Heart left ventricle (tissue), 16 donors: Measurements from ENCODE around the gene LHX2. TPM values are rescaled to one million over a fixed set of nuclear protein-coding genes. Genes with fewer than 3 reads are reported as not detected.

ENCODE experiments used
- ATAC-seq, 4 donors: fragments of 200-7000 bp; cut with Tn5 transposase; one replicate each; pipeline ENCODE4 v1.9.1; 2020 to 2022; ENCODE audit warnings: moderate library complexity in 4 of 4, mild to moderate bottlenecking in 3 of 4, moderate number of reproducible peaks in 1 of 4
- DNase-seq, 5 donors: peaks; one replicate each; pipeline ENCODE4 v3.0.0-alpha.2; 2020
- H3K27ac ChIP-seq, 12 donors: fragments of 200-600 bp; sonication (generic) in 4 of 12; one replicate each; pipeline versions ENCODE4 v1.5.0 to v1.8.0; 2016 to 2022; ENCODE audit warnings: mild to moderate bottlenecking in 2 of 12
- H3K27me3 ChIP-seq, 9 donors: fragments of 200-600 bp; sonication (generic) in 2 of 9; one replicate each; pipeline versions ENCODE4 v1.5.1 to v1.8.0; 2016 to 2022; ENCODE audit warnings: mild to moderate bottlenecking in 3 of 9
- H3K36me3 ChIP-seq, 9 donors: fragments of 200-600 bp; sonication (generic) in 2 of 9; one replicate each; pipeline versions ENCODE4 v1.5.0 to v1.8.0; 2018 to 2022; ENCODE audit warnings: mild to moderate bottlenecking in 2 of 9
- H3K4me1 ChIP-seq, 12 donors: fragments of 200-600 bp; sonication (generic) in 4 of 12; one replicate each; pipeline versions ENCODE4 v1.5.0 to v1.8.0; 2016 to 2022; ENCODE audit warnings: mild to moderate bottlenecking in 3 of 12
- H3K4me3 ChIP-seq, 12 donors: fragments of 200-600 bp; sonication (generic) in 4 of 12; one replicate each; pipeline versions ENCODE4 v1.5.0 to v1.8.0; 2017 to 2022; ENCODE audit warnings: mild to moderate bottlenecking in 9 of 12, moderate library complexity in 4 of 12
- H3K9me3 ChIP-seq, 12 donors: fragments of 200-600 bp; sonication (generic) in 4 of 12; one replicate each; pipeline versions ENCODE4 v1.5.0 to v1.8.0; 2016 to 2022; ENCODE audit warnings: mild to moderate bottlenecking in 1 of 12
- POLR2A ChIP-seq, 2 donors: fragments of 450-650 bp; IDR thresholded peaks; one replicate each; pipeline ENCODE4 v1.6.1; 2017; ENCODE audit warnings: antibody characterized with exemption in 2 of 2, mild to moderate bottlenecking in 2 of 2, moderate library complexity in 2 of 2
- WGBS, 4 donors: extraction: QIAGEN DNeasy Blood & Tissue Kit in 2 of 4; methylation state at CpG; one replicate each; pipeline versions ENCODE4 v1.1.5 to v1.1.7; 2013 to 2018; 5-methylcytosine and 5-hydroxymethylcytosine counted together
- intact Hi-C, 10 donors: fragments of 100-400 bp; cut with DNase I; formaldehyde crosslinking; loops; one replicate each; pipeline versions ENCODE4 v1.11.1 to v1.14.2; 2022
- polyA plus RNA-seq, 2 donors: library from polyadenylated mRNA; stranded (reverse); fragments of 200-250 nt; gene quantifications; one replicate each; pipeline ENCODE4 v1.2.3, GENCODE V29; 2013
- total RNA-seq, 9 donors: library from RNA; depleted of rRNA in 2 of 9; stranded (reverse); fragments of >200 nt in 2 of 9; fragmentation: NEBNext Ultra II Directional in 3 of 9; extraction: Animal tissue kit (Norgen Biotek cat#: 25700) in 3 of 9; gene quantifications; one replicate each; pipeline versions ENCODE4 v1.1.0 to v1.2.4, GENCODE V29; 2016 to 2023
- TF ChIP-seq, protein P1 (sequence below), 12 donors: fragments of 200-600 bp; sonication (generic) in 4 of 12; IDR thresholded peaks; one replicate each; pipeline versions ENCODE4 v1.5.0 to v1.8.0; 2018 to 2022; ENCODE audit warnings: antibody characterized with exemption in 12 of 12, mild to moderate bottlenecking in 5 of 12
- donor health status: ischemic (EF 13 %, LVEDD 7.1; RV severe dilation, severe dysfunction).
- donor health status: healthy with polysubstance abuse.
- donor health status: DM: no; HTN: yes; CAD: no.
- donor health status: DM: no; HTN: no; CAD: no.
- donor health status: ischemic (EF 25% LVEDD 6.9; RV normal size, moderate dysfunction).
- donor health status: ischemic (EF 25% LVEDD 5.7; RV mildly dilated, moderate dysfunction).
- donor health status: healthy.
- donor health status: DM: yes; HTN: yes; CAD: no.
- donor health status: ischemic (EF 35%, LVEDD 5.7; RV mildly dilated, moderate dysfunction).
- donor health status: nonischemic (EF 11% LVEDD 7.7; RV severe dilation, severe dysfunction).
- donor health status: DM: yes; HTN: yes; CAD: no.
- donor health status: PGD.
- donor health status: ischemic (EF 29% LVEDD 5.4; RV normal size, mild dysfunction).
- donor health status: nonischemic (EF 23%, LVEDD 6.1; RV moderate dilation, normal function).

The LHX2 gene
- total and polyA plus RNA-seq, 11 donors, result 0.10 to 1.3 (median 0.28) TPM; not detected in 5

GRCh38 chr9:124046189-124046588 is 34.6 kb downstream of the LHX2 start:
- Histone ChIP-seq H3K27ac (peak overlapping the region in 1 of 12 donors; percentile 70), H3K4me1 (peaks cover 0 to 23% (median 15%) of the 10 kb centered on the region in 12 donors), H3K36me3 (no peaks in the 10 kb centered on the region), H3K27me3 (peaks cover 0 to 38% (median 7%) of the 10 kb centered on the region in 9 donors), H3K9me3 (no peaks in the 10 kb centered on the region), H3K4me3 (peak overlapping the region in 1 of 12 donors; percentile 59)
- 70 to 74% (median 71%) methylated on average over 10 of the region's 10 CpGs for WGBS, 4 donors
- no peak for ATAC-seq
- TF ChIP-seq, protein P1, sequence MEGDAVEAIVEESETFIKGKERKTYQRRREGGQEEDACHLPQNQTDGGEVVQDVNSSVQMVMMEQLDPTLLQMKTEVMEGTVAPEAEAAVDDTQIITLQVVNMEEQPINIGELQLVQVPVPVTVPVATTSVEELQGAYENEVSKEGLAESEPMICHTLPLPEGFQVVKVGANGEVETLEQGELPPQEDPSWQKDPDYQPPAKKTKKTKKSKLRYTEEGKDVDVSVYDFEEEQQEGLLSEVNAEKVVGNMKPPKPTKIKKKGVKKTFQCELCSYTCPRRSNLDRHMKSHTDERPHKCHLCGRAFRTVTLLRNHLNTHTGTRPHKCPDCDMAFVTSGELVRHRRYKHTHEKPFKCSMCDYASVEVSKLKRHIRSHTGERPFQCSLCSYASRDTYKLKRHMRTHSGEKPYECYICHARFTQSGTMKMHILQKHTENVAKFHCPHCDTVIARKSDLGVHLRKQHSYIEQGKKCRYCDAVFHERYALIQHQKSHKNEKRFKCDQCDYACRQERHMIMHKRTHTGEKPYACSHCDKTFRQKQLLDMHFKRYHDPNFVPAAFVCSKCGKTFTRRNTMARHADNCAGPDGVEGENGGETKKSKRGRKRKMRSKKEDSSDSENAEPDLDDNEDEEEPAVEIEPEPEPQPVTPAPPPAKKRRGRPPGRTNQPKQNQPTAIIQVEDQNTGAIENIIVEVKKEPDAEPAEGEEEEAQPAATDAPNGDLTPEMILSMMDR (IDR thresholded peaks at IDR 0.05), result no peak
- no peak for TF ChIP-seq POLR2A (IDR thresholded peaks at IDR 0.05)
- intact Hi-C loops, result loop anchor here in 3 of 10 donors (10.0 kb wide), 2 partner anchors 321 to 331 kb away; no protein-coding TSS in a partner anchor
- no peak for DNase-seq

- TF ChIP-seq, protein P1 (IDR thresholded peaks at IDR 0.05), result no peak
- TF ChIP-seq POLR2A (IDR thresholded peaks at IDR 0.05), result no peak
- 62 to 75% (median 64%) methylated on average over 8 of the region's 8 CpGs for whole genome bisulfite sequencing, 4 donors
- intact Hi-C loops, result loop anchor here in 3 of 10 donors (10.0 kb wide), 2 partner anchors 322 to 332 kb away; no protein-coding TSS in a partner anchor
- peaks cover 0 to 14% (median 9%) of the 10 kb centered on the region in 12 donors for H3K4me1 ChIP-seq
- H3K9me3 ChIP-seq, result no peaks in the 10 kb centered on the region
- ATAC-seq (no peak), DNase-seq (no peak)
- no peak overlapping the region for H3K4me3 ChIP-seq
- H3K27me3 ChIP-seq, result peaks cover 0 to 36% (median 2%) of the 10 kb centered on the region in 9 donors
- H3K27ac ChIP-seq, result no peak overlapping the region
- no peaks in the 10 kb centered on the region for H3K36me3 ChIP-seq
These were observed 35.7 kb downstream of the LHX2 start for GRCh38 chr9:124047251-124047672.

GRCh38 chr9:124050955-124051354 is 39.4 kb downstream of the LHX2 start:
- no peak for ATAC-seq
- peaks cover 0 to 3% (median 0%) of the 10 kb centered on the region in 12 donors for H3K4me1 ChIP-seq
- intact Hi-C loops, result no loop called here
- no peak overlapping the region for H3K4me3 ChIP-seq
- DNase-seq, result no peak
- TF ChIP-seq, protein P1 (IDR thresholded peaks at IDR 0.05), result no peak
- no peak for TF ChIP-seq POLR2A (IDR thresholded peaks at IDR 0.05)
- peaks cover 0 to 7% (median 0%) of the 10 kb centered on the region in 12 donors for H3K9me3 ChIP-seq
- peaks cover 0 to 11% (median 0%) of the 10 kb centered on the region in 9 donors for H3K27me3 ChIP-seq
- no peak overlapping the region for H3K27ac ChIP-seq
- H3K36me3 ChIP-seq, result no peaks in the 10 kb centered on the region
- WGBS, 4 donors, result 75 to 97% (median 94%) methylated on average over 1 of the region's 1 CpG

DNA sequence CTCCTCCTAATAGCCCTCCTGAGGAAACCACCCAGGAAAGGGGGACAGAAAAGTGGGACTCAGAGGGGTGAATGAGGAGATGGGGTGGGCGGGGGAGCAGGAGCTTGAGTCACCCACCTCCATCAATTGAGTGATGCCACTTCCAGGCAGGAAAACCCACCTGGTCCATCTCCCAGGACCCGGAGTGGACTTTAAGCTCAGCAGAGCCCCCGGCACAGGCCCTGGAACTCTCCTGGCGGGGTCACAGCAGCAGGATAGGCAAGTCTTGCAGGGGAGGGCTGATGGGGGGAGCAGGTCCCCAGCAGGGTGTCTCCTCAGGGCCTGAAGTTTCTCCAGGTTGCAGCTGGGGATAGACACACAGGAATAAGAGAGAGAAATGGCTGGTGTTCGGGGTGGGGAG is 40.8 kb downstream of the LHX2 start:
- Histone ChIP-seq H3K4me3 (no peak overlapping the region), H3K27ac (no peak overlapping the region), H3K27me3 (peaks cover 0 to 15% (median 0%) of the 10 kb centered on the region in 9 donors), H3K4me1 (peaks cover 0 to 3% (median 0%) of the 10 kb centered on the region in 12 donors), H3K9me3 (peaks cover 0 to 7% (median 0%) of the 10 kb centered on the region in 12 donors), H3K36me3 (no peaks in the 10 kb centered on the region)
- DNase-seq (no peak), ATAC-seq (no peak)
- WGBS, 4 donors, result 77 to 94% (median 88%) methylated on average over 5 of the region's 5 CpGs
- intact Hi-C loops, result no loop called here
- TF ChIP-seq POLR2A (IDR thresholded peaks at IDR 0.05), result no peak
- TF ChIP-seq, protein P1 (IDR thresholded peaks at IDR 0.05), result no peak
